Suprapubic skin (tissue), 3 donors: ENCODE measurements around the gene SUPT16H.

Experiments used
- POLR2A ChIP-seq, 2 donors: fragments of 450-650 bp; IDR thresholded peaks; one replicate each; pipeline ENCODE4 v1.6.1; 2017; ENCODE audit warnings: antibody characterized with exemption in 2 of 2, mild to moderate bottlenecking in 2 of 2, moderate library complexity in 2 of 2
- TF ChIP-seq, protein P1 (sequence below), 2 donors: fragments of 200-600 bp in 1 of 2; fragments of 450-650 bp in 1 of 2; sonication (generic) in 1 of 2; IDR thresholded peaks; one replicate each; pipeline ENCODE4 v1.5.1; 2016 to 2019; ENCODE audit warnings: antibody characterized with exemption in 2 of 2, mild to moderate bottlenecking in 1 of 2, moderate library complexity in 1 of 2

- TF ChIP-seq, protein P1, sequence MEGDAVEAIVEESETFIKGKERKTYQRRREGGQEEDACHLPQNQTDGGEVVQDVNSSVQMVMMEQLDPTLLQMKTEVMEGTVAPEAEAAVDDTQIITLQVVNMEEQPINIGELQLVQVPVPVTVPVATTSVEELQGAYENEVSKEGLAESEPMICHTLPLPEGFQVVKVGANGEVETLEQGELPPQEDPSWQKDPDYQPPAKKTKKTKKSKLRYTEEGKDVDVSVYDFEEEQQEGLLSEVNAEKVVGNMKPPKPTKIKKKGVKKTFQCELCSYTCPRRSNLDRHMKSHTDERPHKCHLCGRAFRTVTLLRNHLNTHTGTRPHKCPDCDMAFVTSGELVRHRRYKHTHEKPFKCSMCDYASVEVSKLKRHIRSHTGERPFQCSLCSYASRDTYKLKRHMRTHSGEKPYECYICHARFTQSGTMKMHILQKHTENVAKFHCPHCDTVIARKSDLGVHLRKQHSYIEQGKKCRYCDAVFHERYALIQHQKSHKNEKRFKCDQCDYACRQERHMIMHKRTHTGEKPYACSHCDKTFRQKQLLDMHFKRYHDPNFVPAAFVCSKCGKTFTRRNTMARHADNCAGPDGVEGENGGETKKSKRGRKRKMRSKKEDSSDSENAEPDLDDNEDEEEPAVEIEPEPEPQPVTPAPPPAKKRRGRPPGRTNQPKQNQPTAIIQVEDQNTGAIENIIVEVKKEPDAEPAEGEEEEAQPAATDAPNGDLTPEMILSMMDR (IDR thresholded peaks at IDR 0.05), result no peak
- no peak for TF ChIP-seq POLR2A (IDR thresholded peaks at IDR 0.05)
These were observed 654 bp upstream of the SUPT16H start for GRCh38 chr14:21384494-21384851.
